SHP77 treated with DMSO at 0.1 percent for 48 hours (cell line): ENCODE data around the gene MYH6.

ENCODE experiments used
- DNase-seq: peaks from one replicate; lab custom pipeline; 2025; lab: John Stamatoyannopoulos, UW

Gene MYH6

GRCh38 chr14:23376482-23377197, 31.4 kb downstream of the MYH6 start, which contains the start of gene CMTM5:
Gene CMTM5 (plus strand): TSS chr14:23377046. CDS start chr14:23377252, 206 bp downstream.
- DNase-seq, result no peak

GRCh38 chr14:23375527-23376251, 32.4 kb downstream of the MYH6 start:
- no peak for DNase-seq

- no peak for DNase-seq
Observed at GRCh38 chr14:23373041-23373440, 35.0 kb downstream of the MYH6 start.

- DNase-seq, result no peak
Observed at GRCh38 chr14:23372509-23372908, 35.6 kb downstream of the MYH6 start, which contains the start of gene IL25. Gene IL25 (plus strand): TSS chr14:23372809.

- DNase-seq, result no peak
Observed at GRCh38 chr14:23371865-23372264, 36.2 kb downstream of the MYH6 start.

- no peak for DNase-seq
Observed at GRCh38 chr14:23370221-23370620, 37.9 kb downstream of the MYH6 start.

- DNase-seq, result no peak
Observed at GRCh38 chr14:23366426-23366921, 41.6 kb downstream of the MYH6 start.

- no peak for DNase-seq
Observed at GRCh38 chr14:23365732-23366425, 42.2 kb downstream of the MYH6 start.

GRCh38 chr14:23365036-23365731, 42.9 kb downstream of the MYH6 start, which contains the start of gene EFS:
Gene EFS (minus strand): TSS chr14:23365172. CDS start chr14:23365025, 147 bp downstream.
- DNase-seq, result no peak

GRCh38 chr14:23364164-23365035, 43.7 kb downstream of the MYH6 start:
- DNase-seq, result no peak

GRCh38 chr14:23362200-23362599, 45.9 kb downstream of the MYH6 start:
- no peak for DNase-seq

GRCh38 chr14:23361763-23362162, 46.3 kb downstream of the MYH6 start:
- DNase-seq, result no peak

- DNase-seq, result no peak
Observed at GRCh38 chr14:23361320-23361719, 46.8 kb downstream of the MYH6 start.

- DNase-seq, result no peak
Observed at GRCh38 chr14:23360496-23360895, 47.6 kb downstream of the MYH6 start.

- no peak for DNase-seq
Observed at GRCh38 chr14:23359722-23360447, 48.2 kb downstream of the MYH6 start.

GRCh38 chr14:23359167-23359626, 48.9 kb downstream of the MYH6 start:
- DNase-seq, result no peak

- no peak for DNase-seq
Observed at GRCh38 chr14:23358553-23359166, 49.4 kb downstream of the MYH6 start.

GRCh38 chr14:23358042-23358441, 50.0 kb downstream of the MYH6 start:
- DNase-seq, result no peak

GRCh38 chr14:23357261-23357660, 50.8 kb downstream of the MYH6 start:
- DNase-seq, result no peak

GRCh38 chr14:23356662-23357061, 51.4 kb downstream of the MYH6 start:
- DNase-seq, result no peak
